Esophagus squamous epithelium (tissue), 5 donors: ENCODE measurements around the gene SYTL3. TPM values are rescaled to one million over a fixed set of nuclear protein-coding genes. Genes with fewer than 3 reads are reported as not detected.
"Not testable (repeated sequence)": the region's sequence is repeated elsewhere in the genome, so short reads cannot be mapped to it uniquely, and the experiment has no call there.

ENCODE experiments used
- DNase-seq: peaks from one replicate; lab custom pipeline; 2025; lab: John Stamatoyannopoulos, UW
- H3K27ac ChIP-seq, 4 donors: fragments of 200-600 bp; sonication (generic); one replicate each; pipeline ENCODE4 v1.5.1; 2016 to 2019; ENCODE audit warnings: mild to moderate bottlenecking in 1 of 4
- H3K27me3 ChIP-seq, 4 donors: fragments of 200-600 bp; sonication (generic); 1 replicate in 3 of 4; 2 replicates in 1 of 4; pipeline versions ENCODE4 v1.5.1 to v1.6.0; 2017 to 2021; ENCODE audit warnings: antibody characterized with exemption in 1 of 4
- H3K36me3 ChIP-seq, 3 donors: fragments of 200-600 bp; sonication (generic); one replicate each; pipeline ENCODE4 v1.5.1; 2016 to 2019
- H3K4me1 ChIP-seq, 3 donors: fragments of 200-600 bp; sonication (generic); one replicate each; pipeline ENCODE4 v1.5.1; 2017 to 2019
- H3K4me3 ChIP-seq, 4 donors: fragments of 200-600 bp; sonication (generic); 1 replicate in 3 of 4; 2 replicates in 1 of 4; pipeline ENCODE4 v1.5.1; 2016 to 2019; ENCODE audit warnings: mild to moderate bottlenecking in 2 of 4, moderate library complexity in 1 of 4
- H3K9me3 ChIP-seq, 3 donors: fragments of 200-600 bp; sonication (generic); one replicate each; pipeline ENCODE4 v1.5.1; 2016 to 2019
- POLR2A ChIP-seq, 4 donors: fragments of 450-650 bp; IDR thresholded peaks; one replicate each; pipeline ENCODE4 v1.6.1; 2017; ENCODE audit warnings: antibody characterized with exemption in 4 of 4, mild to moderate bottlenecking in 4 of 4, moderate library complexity in 3 of 4
- WGBS, 2 donors: methylation state at CpG; one replicate each; pipeline ENCODE4 v1.1.5; 2018; 5-methylcytosine and 5-hydroxymethylcytosine counted together
- intact Hi-C: fragments of 100-400 bp; cut with DNase I; formaldehyde crosslinking; loops from one replicate; pipeline ENCODE4 v1.15.0; 2022
- total RNA-seq, 4 donors: library from RNA; depleted of rRNA; stranded (reverse); fragments of >200 nt; gene quantifications; one replicate each; pipeline ENCODE4 v1.1.0, GENCODE V29; 2016
- TF ChIP-seq, protein P1 (sequence below), 6 experiments: fragments of 450-650 bp in 4 of 6; fragments of 200-600 bp in 2 of 6; sonication (generic) in 2 of 6; IDR thresholded peaks; one replicate each; pipeline ENCODE4 v1.5.1; 2016 to 2019; ENCODE audit warnings: antibody characterized with exemption in 6 of 6, mild to moderate bottlenecking in 4 of 6, moderate library complexity in 4 of 6
- donor health status: DM: yes; HTN: yes; CAD: no.

Gene SYTL3
- total RNA-seq, 4 donors from 2014 or later = 1.6 to 8.0 (median 3.0) TPM

DNA sequence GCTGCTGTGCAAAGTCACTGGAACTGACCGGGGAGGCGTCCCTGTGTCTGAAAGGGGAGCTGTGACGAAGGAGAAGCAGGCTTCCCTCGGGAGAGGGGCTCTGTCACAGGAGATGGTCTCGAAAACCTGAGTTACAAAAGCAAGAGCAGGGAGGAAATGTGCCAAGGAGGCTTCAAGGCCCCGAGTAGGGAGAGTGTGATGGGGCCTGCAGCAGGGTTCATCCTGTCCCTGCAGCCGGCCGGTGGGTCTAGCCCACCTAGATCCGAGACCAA lies 22.0 kb upstream of the SYTL3 start:
- no peak for TF ChIP-seq POLR2A (IDR thresholded peaks at IDR 0.05)
- intact Hi-C loops = no loop called here
- Histone ChIP-seq H3K4me3 (no peak overlapping the region), H3K27me3 (no peaks in the 10 kb centered on the region), H3K27ac (no peak overlapping the region), H3K4me1 (peaks cover 18 to 25% (median 18%) of the 10 kb centered on the region in 3 donors), H3K36me3 (peaks cover 4 to 76% (median 15%) of the 10 kb centered on the region in 3 donors), H3K9me3 (no peaks in the 10 kb centered on the region)
- no peak for DNase-seq
- WGBS, 2 donors = 81 to 96% methylated on average over 4 to 9 of the region's 9 CpGs

DNA sequence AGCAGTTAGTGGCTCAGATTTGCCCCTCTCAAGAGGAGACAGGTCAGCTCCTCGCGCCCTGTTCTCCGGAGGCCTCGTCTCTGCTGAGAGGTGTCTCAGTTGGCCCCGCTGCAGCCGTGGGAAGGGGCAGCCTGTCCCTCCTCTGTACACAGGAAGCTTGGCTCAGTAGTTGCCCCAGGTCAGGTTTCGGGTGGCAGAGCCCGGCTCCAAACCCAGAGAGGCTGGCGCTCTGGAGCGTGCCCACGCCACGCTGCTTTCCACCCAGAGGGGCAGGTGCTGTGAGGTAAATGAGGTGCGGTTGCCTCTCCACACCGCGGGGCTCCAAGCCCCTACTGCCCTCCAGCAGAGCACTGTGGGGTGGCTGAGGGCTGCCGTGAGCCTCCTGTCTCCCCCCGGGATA lies 21.3 kb upstream of the SYTL3 start:
- no peak for TF ChIP-seq POLR2A (IDR thresholded peaks at IDR 0.05)
- TF ChIP-seq, protein P1, sequence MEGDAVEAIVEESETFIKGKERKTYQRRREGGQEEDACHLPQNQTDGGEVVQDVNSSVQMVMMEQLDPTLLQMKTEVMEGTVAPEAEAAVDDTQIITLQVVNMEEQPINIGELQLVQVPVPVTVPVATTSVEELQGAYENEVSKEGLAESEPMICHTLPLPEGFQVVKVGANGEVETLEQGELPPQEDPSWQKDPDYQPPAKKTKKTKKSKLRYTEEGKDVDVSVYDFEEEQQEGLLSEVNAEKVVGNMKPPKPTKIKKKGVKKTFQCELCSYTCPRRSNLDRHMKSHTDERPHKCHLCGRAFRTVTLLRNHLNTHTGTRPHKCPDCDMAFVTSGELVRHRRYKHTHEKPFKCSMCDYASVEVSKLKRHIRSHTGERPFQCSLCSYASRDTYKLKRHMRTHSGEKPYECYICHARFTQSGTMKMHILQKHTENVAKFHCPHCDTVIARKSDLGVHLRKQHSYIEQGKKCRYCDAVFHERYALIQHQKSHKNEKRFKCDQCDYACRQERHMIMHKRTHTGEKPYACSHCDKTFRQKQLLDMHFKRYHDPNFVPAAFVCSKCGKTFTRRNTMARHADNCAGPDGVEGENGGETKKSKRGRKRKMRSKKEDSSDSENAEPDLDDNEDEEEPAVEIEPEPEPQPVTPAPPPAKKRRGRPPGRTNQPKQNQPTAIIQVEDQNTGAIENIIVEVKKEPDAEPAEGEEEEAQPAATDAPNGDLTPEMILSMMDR (IDR thresholded peaks at IDR 0.05) = no peak
- Histone ChIP-seq H3K27me3 (no peaks in the 10 kb centered on the region), H3K4me1 (peaks cover 18 to 25% (median 18%) of the 10 kb centered on the region in 3 donors), H3K27ac (no peak overlapping the region), H3K36me3 (peaks cover 4 to 79% (median 15%) of the 10 kb centered on the region in 3 donors), H3K4me3 (no peak overlapping the region), H3K9me3 (no peaks in the 10 kb centered on the region)
- DNase-seq = no peak
- intact Hi-C loops = no loop called here
- 40 to 85% methylated on average over 1 to 4 of the region's 17 CpGs for WGBS, 2 donors

DNA sequence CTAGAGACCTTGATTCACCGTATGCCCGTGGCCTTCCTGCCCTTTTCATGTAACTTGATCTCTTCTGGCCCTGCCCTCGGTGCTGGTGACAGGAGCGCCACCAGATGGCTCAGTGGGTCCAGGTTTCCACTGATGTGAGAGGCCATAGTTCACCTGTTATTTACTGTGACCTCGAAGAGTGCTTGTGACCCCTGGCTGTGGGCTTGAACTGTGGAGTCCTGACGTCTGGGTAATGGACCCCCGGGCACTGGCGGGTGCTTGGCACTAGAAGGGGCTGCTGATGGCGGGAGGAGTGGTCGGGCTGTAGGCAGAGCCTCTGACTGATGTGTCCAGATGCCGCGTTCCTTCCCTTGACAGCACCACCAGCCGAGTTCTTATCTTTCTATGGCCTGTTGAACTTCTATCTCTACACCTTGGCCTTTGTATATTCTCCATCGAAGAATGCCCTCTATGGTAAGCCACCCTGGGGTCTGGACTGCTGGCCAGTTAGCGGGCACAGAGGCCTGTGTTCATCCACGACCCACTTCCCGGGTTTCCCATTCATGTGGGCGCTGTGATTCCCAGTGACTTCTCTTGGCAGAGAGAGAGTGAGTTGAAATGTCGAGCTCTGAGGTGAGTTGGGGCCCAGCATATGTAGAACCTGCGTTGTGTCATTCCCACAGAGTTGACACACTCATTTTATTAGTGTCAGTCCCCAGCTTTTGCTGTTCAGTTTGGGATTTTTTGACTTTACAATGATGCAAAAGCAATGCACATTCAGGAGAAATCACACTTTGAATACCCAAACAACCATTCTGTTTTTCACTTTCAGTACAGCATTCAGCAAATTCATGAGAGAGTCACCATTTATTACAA lies 20.3 kb upstream of the SYTL3 start:
- H3K27ac ChIP-seq = peak overlapping the region in 1 of 4 donors; percentile 71
- no peaks in the 10 kb centered on the region for H3K27me3 ChIP-seq
- TF ChIP-seq, protein P1 (IDR thresholded peaks at IDR 0.05) = peak in 1 of 6 experiments; percentile 3
- TF ChIP-seq POLR2A (IDR thresholded peaks at IDR 0.05) = no peak

DNA sequence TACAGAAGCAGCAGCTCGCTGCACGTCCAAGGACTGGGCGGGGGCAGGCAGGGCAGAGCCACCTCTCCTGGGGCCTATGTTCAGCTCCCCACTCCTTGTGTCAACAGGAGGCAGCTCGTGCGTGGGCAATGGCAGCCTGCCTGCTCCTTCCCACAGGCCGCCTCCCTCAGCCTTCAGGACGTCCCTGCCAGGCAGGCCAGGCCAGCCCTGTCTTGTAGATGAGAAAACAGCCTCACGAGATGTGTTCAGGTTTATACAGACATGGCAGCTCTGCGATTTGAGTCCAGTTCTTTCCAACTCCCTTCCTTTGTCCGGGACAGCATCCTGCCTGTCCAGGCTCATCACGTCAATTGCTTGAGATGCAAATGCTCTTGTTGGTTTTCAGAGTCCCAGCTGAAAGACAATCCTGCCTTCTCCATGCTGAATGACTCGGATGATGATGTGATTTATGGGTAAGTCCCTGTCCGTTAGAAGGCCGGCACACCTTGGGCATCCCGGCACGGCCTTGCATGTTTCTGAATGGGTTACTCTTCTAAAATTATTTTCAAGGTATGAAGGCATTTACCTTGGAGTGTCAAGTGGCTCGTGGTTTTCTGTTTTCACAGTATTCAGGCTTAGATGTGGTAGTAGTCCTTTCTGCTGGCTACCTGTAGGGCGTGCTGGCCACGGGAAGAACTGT lies 18.8 kb upstream of the SYTL3 start:
- H3K4me1 ChIP-seq = peaks cover 18 to 25% (median 18%) of the 10 kb centered on the region in 3 donors
- TF ChIP-seq, protein P1 (IDR thresholded peaks at IDR 0.05) = no peak
- TF ChIP-seq POLR2A (IDR thresholded peaks at IDR 0.05) = no peak
- H3K27me3 ChIP-seq = no peaks in the 10 kb centered on the region
- DNase-seq = no peak
- peaks cover 1 to 73% (median 10%) of the 10 kb centered on the region in 3 donors for H3K36me3 ChIP-seq
- 32 to 45% methylated on average over 13 to 19 of the region's 19 CpGs for WGBS, 2 donors
- H3K9me3 ChIP-seq = no peaks in the 10 kb centered on the region
- peak overlapping the region in 1 of 4 donors; percentile 20 for H3K4me3 ChIP-seq
- peak overlapping the region; percentile 66 to 80 (median 74) for H3K27ac ChIP-seq
- intact Hi-C loops = no loop called here

More for the DNA sequence above, 20.3 kb upstream of the SYTL3 start:
- DNase-seq = no peak
- H3K4me3 ChIP-seq = no peak overlapping the region
- peaks cover 18 to 25% (median 18%) of the 10 kb centered on the region in 3 donors for H3K4me1 ChIP-seq
- H3K9me3 ChIP-seq = no peaks in the 10 kb centered on the region
- H3K36me3 ChIP-seq = peaks cover 4 to 73% (median 14%) of the 10 kb centered on the region in 3 donors
- 79 to 93% methylated on average over 14 to 19 of the region's 20 CpGs for WGBS, 2 donors
- intact Hi-C loops = no loop called here

DNA sequence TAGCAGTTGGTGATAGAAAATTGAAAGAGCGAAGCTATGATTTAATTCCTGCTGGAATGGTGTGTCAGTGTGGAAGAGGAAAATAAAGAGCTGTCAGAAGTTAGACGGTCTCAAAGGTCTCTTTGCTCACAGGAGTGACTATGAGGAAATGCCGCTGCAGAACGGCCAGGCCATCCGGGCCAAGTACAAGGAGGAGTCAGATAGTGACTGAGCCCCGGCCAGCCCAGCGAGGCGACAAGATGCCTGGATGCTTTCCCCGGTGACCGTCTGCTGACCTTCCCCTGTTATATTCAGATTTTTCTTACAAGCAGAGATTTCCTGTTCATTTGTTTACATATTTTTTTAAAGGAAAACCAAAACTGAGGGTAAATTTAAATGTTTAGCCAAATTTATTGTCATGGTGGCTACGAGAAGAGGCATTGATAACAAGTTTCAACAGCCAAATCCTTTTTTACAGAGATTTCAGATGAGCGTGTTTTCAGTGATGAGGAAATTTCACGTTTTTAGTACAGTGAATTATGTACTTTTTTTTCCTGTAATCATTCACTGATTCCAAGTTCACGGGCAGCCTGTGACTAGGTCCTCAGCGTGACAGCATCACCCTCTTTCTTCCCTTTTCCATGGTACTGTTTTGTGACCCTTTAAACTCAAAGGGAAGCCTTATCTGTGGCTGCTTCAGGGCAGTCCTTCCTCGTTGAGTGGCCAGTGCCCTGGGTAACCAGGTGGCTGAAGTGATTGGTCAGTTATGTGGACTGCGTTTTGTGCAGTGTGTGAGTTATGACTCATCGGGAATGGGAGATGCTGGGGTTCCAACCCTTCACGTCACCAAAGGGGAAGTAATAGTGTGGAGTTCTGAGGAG lies 17.9 kb upstream of the SYTL3 start:
- Histone ChIP-seq H3K36me3 (peaks cover 0 to 73% (median 14%) of the 10 kb centered on the region in 3 donors), H3K9me3 (no peaks in the 10 kb centered on the region), H3K4me3 (peak overlapping the region in 1 of 4 donors; percentile 11), H3K27me3 (no peaks in the 10 kb centered on the region), H3K4me1 (peaks cover 18 to 25% (median 18%) of the 10 kb centered on the region in 3 donors), H3K27ac (peak overlapping the region; percentile 66 to 80 (median 74))
- intact Hi-C loops = no loop called here
- 38 to 41% methylated on average over 17 to 19 of the region's 19 CpGs for WGBS, 2 donors
- no peak for DNase-seq
- no peak for TF ChIP-seq POLR2A (IDR thresholded peaks at IDR 0.05)
- TF ChIP-seq, protein P1 (IDR thresholded peaks at IDR 0.05) = no peak

DNA sequence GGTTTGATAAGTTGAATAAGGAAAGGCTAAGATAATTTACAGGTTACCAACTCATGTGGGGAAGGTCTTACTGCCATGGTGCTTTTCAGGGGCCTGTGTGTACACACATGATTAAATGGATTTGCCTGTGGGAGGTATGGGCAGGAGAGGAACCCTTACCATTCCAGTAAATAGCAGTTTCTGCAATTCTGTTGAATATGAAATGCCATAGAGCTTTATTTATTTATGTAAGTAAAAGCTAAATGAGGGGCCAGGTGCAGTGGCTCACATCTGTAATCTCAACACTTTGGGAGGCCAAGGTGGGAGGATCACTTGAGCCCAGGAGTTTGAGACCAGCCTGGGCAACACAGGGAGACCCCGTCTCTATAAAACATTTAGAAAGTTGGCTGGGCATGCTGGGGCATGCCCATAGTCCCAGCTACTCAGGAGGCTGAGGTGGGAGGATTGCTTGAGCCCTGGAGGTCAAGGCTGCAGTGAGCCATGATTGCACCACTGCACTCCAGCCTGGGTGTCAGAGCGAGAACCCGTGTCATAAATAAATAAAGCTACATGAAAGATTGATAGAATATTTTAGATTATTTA lies 17.2 kb upstream of the SYTL3 start:
- intact Hi-C loops, DNase-seq, H3K4me3 ChIP-seq, H3K9me3 ChIP-seq, H3K27me3 ChIP-seq: not testable (repeated sequence)
- H3K27ac ChIP-seq = peak overlapping the region; percentile 66 to 80 (median 74)
- H3K36me3 ChIP-seq = peaks cover 0 to 73% (median 17%) of the 10 kb centered on the region in 3 donors
- 83 to 100% methylated on average over 2 to 3 of the region's 3 CpGs for WGBS, 2 donors
- peaks cover 18 to 25% (median 18%) of the 10 kb centered on the region in 3 donors for H3K4me1 ChIP-seq
